DND-41 (cell line): Measurements from ENCODE around the gene AATK.

ENCODE experiments used
- ATAC-seq: fragments of 200-7000 bp; cut with Tn5 transposase; 3 replicates; pipeline ENCODE4 v1.9.1; 2021; ENCODE audit warnings: low read depth; ENCODE audit not compliant: insufficient read depth
- DNase-seq: peaks from one replicate; pipeline ENCODE4 v3.0.0-alpha.2; 2020
- H2AFZ ChIP-seq: 2 replicates; pipeline ENCODE4 v1.6.0; 2012; ENCODE audit warnings: low read depth, low read length
- H3K27ac ChIP-seq: 2 replicates; pipeline ENCODE4 v1.5.1; 2012; ENCODE audit warnings: low read length, inconsistent platforms
- H3K27me3 ChIP-seq: fragments of 200-600 bp; sonication (generic); 2 replicates; pipeline ENCODE4 v1.6.0; 2012; ENCODE audit warnings: low read length, mild to moderate bottlenecking, inconsistent platforms; ENCODE audit not compliant: insufficient read depth, poor library complexity
- H3K36me3 ChIP-seq: 2 replicates; pipeline ENCODE4 v1.5.1; 2012; ENCODE audit warnings: low read length, inconsistent platforms; ENCODE audit not compliant: insufficient read depth
- H3K4me1 ChIP-seq: 2 replicates; pipeline ENCODE4 v1.5.1; 2012; ENCODE audit warnings: mild to moderate bottlenecking, low read length; ENCODE audit not compliant: insufficient read depth
- H3K4me2 ChIP-seq: 2 replicates; pipeline ENCODE4 v1.6.0; 2012; ENCODE audit warnings: mild to moderate bottlenecking, moderate library complexity, low read length, inconsistent platforms; ENCODE audit not compliant: insufficient read depth
- H3K4me3 ChIP-seq, 2 experiments: fragments of 200-600 bp in 1 of 2; shearing (Covaris generic) in 1 of 2; 2 replicates each; pipeline ENCODE4 v1.5.1; 2012 to 2016; ENCODE audit warnings: inconsistent platforms in 2 of 2, low read length in 2 of 2, mild to moderate bottlenecking in 2 of 2, low read depth in 1 of 2, moderate library complexity in 1 of 2
- H3K79me2 ChIP-seq: 2 replicates; pipeline ENCODE4 v1.6.0; 2012; ENCODE audit warnings: low read length, inconsistent platforms; ENCODE audit not compliant: insufficient read depth
- H3K9ac ChIP-seq: 2 replicates; pipeline ENCODE4 v1.6.0; 2012; ENCODE audit warnings: low read depth, mild to moderate bottlenecking, inconsistent platforms, low read length, moderate library complexity
- H3K9me3 ChIP-seq: 2 replicates; pipeline ENCODE4 v1.5.1; 2012; ENCODE audit warnings: low read length, moderate library complexity, mild to moderate bottlenecking, inconsistent platforms; ENCODE audit not compliant: insufficient read depth, severe bottlenecking
- H4K20me1 ChIP-seq: 2 replicates; pipeline ENCODE4 v1.6.0; 2012; ENCODE audit warnings: low read length; ENCODE audit not compliant: insufficient read depth
- EZH2 ChIP-seq: IDR thresholded peaks from 3 replicates; pipeline ENCODE4 v1.6.1; 2012; ENCODE audit warnings: borderline replicate concordance, low read depth, mild to moderate bottlenecking, moderate library complexity, low read length, inconsistent platforms; ENCODE audit not compliant: severe bottlenecking
- TF ChIP-seq, protein P1 (sequence below): IDR thresholded peaks from 2 replicates; pipeline ENCODE4 v1.5.1; 2012; ENCODE audit warnings: borderline replicate concordance, low read length, moderate library complexity, mild to moderate bottlenecking; ENCODE audit not compliant: poor library complexity, severe bottlenecking; ENCODE audit errors: extremely low read depth

AATK gene

DNA sequence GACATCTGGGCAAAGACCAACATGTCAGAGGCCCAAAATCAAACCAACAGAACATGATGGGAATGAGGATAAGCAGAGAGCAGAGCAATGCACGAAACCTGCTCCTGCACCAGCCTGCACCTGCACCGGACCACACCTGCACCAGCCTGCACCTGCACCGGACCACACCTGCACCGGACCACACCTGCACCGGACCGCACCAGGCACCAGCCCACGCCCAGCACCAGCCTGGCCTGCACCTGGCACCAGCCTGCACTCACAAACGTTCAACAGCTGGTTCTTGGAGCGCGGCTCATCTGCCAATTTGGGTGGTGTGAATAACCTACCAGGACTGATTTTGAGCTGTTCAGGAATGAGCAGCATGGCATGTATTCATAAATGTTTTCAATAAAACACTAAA lies 38.6 kb upstream of the AATK start:
- TF ChIP-seq, protein P1, sequence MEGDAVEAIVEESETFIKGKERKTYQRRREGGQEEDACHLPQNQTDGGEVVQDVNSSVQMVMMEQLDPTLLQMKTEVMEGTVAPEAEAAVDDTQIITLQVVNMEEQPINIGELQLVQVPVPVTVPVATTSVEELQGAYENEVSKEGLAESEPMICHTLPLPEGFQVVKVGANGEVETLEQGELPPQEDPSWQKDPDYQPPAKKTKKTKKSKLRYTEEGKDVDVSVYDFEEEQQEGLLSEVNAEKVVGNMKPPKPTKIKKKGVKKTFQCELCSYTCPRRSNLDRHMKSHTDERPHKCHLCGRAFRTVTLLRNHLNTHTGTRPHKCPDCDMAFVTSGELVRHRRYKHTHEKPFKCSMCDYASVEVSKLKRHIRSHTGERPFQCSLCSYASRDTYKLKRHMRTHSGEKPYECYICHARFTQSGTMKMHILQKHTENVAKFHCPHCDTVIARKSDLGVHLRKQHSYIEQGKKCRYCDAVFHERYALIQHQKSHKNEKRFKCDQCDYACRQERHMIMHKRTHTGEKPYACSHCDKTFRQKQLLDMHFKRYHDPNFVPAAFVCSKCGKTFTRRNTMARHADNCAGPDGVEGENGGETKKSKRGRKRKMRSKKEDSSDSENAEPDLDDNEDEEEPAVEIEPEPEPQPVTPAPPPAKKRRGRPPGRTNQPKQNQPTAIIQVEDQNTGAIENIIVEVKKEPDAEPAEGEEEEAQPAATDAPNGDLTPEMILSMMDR = no peak
- no peak for TF ChIP-seq EZH2
- Histone ChIP-seq H3K9me3 (no peaks in the 10 kb centered on the region), H3K79me2 (no peaks in the 10 kb centered on the region), H4K20me1 (peaks cover 12% of the 10 kb centered on the region; the same call in 1 of the 2 replicates), H3K4me3 (no peak overlapping the region), H3K27me3 (no peaks in the 10 kb centered on the region), H3K9ac (no peak overlapping the region), H3K4me2 (no peak overlapping the region), H3K36me3 (peaks cover 60% of the 10 kb centered on the region), H2AFZ (no peak overlapping the region), H3K4me1 (no peaks in the 10 kb centered on the region), H3K27ac (no peak overlapping the region; the same call in 1 of the 2 replicates)
- ATAC-seq (no peak), DNase-seq (no peak)

DNA sequence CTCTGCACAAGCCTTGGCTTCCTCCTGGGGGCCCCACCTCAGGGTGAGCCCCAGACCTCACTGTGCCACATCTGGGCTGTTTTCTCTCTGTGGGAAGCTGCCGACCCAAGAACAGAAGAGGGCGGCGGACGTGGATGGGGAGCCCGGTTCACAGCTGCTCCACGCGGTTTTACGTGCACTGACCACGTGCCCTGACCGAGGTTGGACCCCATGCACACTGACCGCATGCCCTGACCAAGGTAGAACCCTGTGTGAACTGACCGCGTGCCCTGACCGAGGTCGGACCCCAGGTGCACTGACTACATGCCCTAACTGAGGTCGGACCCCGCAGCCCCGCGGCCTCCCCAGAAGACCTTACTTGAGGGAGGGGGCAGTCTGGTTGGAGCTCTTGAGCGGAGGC lies 37.1 kb upstream of the AATK start:
- no peak overlapping the region for H2AFZ ChIP-seq
- no peaks in the 10 kb centered on the region for H3K9me3 ChIP-seq
- no peak overlapping the region for H3K9ac ChIP-seq
- H3K79me2 ChIP-seq = no peaks in the 10 kb centered on the region
- no peaks in the 10 kb centered on the region for H3K4me1 ChIP-seq
- TF ChIP-seq, protein P1 = no peak
- TF ChIP-seq EZH2 = no peak
- H3K4me2 ChIP-seq = no peak overlapping the region
- no peak for DNase-seq
- no peak for ATAC-seq
- peaks cover 7% of the 10 kb centered on the region; the same call in 1 of the 2 replicates for H4K20me1 ChIP-seq
- H3K4me3 ChIP-seq = no peak overlapping the region
- no peak overlapping the region for H3K27ac ChIP-seq
- H3K27me3 ChIP-seq = no peaks in the 10 kb centered on the region
- peaks cover 61% of the 10 kb centered on the region for H3K36me3 ChIP-seq

DNA sequence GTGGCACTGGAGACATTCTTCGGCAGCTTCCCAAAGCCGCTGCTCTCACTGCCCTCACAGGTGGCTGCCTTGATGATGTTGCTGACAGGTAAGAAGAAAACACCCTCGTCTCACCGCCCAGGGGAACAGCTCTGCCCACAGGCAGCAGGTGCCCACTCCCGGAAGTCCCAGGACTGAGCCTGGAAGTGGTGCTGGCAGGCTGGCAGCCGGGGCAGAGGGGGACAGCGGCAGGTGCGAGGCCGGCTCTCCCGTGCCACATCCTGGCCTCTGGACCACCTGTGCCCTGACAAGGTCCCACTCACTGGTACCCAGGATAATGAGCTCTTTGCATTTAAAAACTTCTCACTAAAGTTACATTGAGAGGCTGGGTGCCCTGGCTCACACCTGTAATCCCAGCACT lies 36.3 kb upstream of the AATK start:
- Histone ChIP-seq H4K20me1 (no peaks in the 10 kb centered on the region), H3K9ac (no peak overlapping the region), H3K4me2 (no peak overlapping the region), H3K4me1 (no peaks in the 10 kb centered on the region), H3K27me3 (no peaks in the 10 kb centered on the region), H3K79me2 (no peaks in the 10 kb centered on the region), H3K4me3 (no peak overlapping the region), H3K36me3 (peaks cover 63% of the 10 kb centered on the region), H3K27ac (no peak overlapping the region), H2AFZ (no peak overlapping the region), H3K9me3 (no peaks in the 10 kb centered on the region)
- TF ChIP-seq, protein P1 = no peak
- no peak for TF ChIP-seq EZH2
- DNase-seq (no peak), ATAC-seq (no peak)
